Fibroblast of skin of right biceps (primary cell): ENCODE measurements around the gene GLTP.

Experiments used
- DNase-seq: peaks from one replicate; pipeline ENCODE4 v3.0.0-alpha.2; 2013

The GLTP gene

GRCh38 chr12:109818253-109818652 is 62.1 kb downstream of the GLTP start:
- DNase-seq, result no peak

GRCh38 chr12:109817627-109818231 is 62.6 kb downstream of the GLTP start:
- no peak for DNase-seq

GRCh38 chr12:109816870-109817269 is 63.5 kb downstream of the GLTP start:
- no peak for DNase-seq

GRCh38 chr12:109815757-109816617 is 64.4 kb downstream of the GLTP start:
- no peak for DNase-seq

GRCh38 chr12:109815225-109815624 is 65.1 kb downstream of the GLTP start:
- no peak for DNase-seq

GRCh38 chr12:109814600-109815150 is 65.7 kb downstream of the GLTP start:
- DNase-seq, result no peak

- DNase-seq, result no peak
Observed at GRCh38 chr12:109813810-109814416, 66.4 kb downstream of the GLTP start.

GRCh38 chr12:109811624-109811995 is 68.7 kb downstream of the GLTP start:
- DNase-seq, result no peak

GRCh38 chr12:109810954-109811623 is 69.3 kb downstream of the GLTP start:
- no peak for DNase-seq

GRCh38 chr12:109808876-109809646 is 71.3 kb downstream of the GLTP start:
- DNase-seq, result no peak

- no peak for DNase-seq
Observed at GRCh38 chr12:109807954-109808643, 72.2 kb downstream of the GLTP start.

- DNase-seq, result peak; percentile 42
Observed at GRCh38 chr12:109804820-109805761, 75.2 kb downstream of the GLTP start.

GRCh38 chr12:109803678-109804077 is 76.7 kb downstream of the GLTP start:
- no peak for DNase-seq

GRCh38 chr12:109802828-109803227 is 77.5 kb downstream of the GLTP start:
- no peak for DNase-seq
